HuH-7.5 (cell line): ENCODE data around the gene KLLN.
"Not testable (repeated sequence)": the region's sequence is repeated elsewhere in the genome, so short reads cannot be mapped to it uniquely, and the experiment has no call there.

Source experiments
- DNase-seq: peaks from one replicate; pipeline ENCODE4 v3.0.0; 2011; ENCODE audit warnings: low spot score

KLLN gene

GRCh38 chr10:87866412-87866974 is 3.2 kb upstream of the KLLN start:
- no peak for DNase-seq

DNA sequence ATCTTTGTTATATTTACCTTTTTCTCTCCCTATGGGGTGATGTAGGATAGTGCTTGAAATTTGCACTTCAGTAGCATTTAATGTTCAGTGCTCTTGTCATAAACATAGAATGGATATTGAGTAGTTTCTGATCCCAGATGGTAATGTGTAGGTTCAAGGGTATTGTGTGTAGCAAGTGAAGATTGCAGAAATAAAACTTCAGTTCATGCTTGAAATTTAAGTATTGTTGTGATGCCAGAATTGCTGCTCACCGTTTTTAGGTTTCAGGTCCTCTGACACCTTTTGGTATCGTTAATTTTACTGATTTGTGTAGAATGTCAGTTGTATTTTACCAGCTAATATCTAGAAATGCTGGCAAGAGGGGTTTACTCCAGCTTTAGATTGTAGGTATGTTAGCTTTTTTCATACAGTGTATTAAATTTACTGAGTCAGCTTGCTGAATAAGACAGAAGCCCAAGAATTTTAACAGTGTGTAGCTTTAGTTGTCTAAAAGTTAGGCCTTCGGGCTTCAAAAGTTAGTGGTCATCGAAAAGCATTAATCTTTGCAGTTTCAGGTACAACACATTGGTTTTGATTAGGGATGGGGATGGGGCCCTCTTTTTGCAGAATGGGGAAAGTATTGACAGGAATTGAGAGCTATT is 2.0 kb upstream of the KLLN start:
- no peak for DNase-seq

DNA sequence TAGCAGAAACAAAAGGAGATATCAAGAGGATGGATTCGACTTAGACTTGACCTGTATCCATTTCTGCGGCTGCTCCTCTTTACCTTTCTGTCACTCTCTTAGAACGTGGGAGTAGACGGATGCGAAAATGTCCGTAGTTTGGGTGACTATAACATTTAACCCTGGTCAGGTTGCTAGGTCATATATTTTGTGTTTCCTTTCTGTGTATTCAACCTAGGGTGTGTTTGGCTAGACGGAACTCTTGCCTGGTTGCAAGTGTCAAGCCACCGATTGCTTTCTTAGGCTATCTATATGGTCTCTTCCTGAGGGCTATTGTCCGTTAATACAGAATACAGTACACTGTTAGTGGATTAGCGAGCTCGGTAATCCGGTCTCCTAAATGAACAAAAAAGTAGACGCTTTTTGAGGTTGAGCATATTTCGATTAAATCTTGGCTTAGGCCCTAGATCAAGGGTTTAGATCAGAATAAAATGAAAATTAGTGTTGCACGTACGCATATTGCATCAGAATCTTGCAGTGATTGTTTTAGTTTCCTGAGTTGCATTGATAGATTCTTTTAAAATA is 1.2 kb upstream of the KLLN start:
- DNase-seq, result no peak

DNA sequence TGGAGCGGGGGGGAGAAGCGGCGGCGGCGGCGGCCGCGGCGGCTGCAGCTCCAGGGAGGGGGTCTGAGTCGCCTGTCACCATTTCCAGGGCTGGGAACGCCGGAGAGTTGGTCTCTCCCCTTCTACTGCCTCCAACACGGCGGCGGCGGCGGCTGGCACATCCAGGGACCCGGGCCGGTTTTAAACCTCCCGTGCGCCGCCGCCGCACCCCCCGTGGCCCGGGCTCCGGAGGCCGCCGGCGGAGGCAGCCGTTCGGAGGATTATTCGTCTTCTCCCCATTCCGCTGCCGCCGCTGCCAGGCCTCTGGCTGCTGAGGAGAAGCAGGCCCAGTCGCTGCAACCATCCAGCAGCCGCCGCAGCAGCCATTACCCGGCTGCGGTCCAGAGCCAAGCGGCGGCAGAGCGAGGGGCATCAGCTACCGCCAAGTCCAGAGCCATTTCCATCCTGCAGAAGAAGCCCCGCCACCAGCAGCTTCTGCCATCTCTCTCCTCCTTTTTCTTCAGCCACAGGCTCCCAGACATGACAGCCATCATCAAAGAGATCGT is 690 bp upstream of the KLLN start:
- DNase-seq, result not testable (repeated sequence)

- DNase-seq, result no peak
Measured at GRCh38 chr10:87862679-87863052, 667 bp downstream of the KLLN start.

- DNase-seq, result peak; percentile 81
Measured at GRCh38 chr10:87861953-87862678, 1.2 kb downstream of the KLLN start.

DNA sequence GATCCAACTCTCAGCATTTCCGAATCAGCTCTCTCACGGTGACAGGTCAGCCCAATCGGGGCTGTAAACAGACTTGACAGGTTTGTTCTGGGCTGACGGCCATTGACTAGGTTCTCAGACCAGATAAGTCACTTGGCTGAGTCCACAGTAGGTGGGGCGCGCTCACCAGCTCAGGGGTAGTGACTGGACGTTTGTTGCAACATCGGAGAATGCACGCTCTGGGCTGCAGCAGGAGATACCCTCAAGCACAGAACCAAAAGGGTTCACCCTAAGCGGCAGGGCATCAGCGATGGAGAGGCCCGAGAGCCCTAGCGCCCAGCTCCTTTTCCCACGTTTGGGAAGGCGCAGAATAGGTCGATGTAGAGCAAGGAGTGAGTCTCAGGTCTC is 1.8 kb downstream of the KLLN start:
- DNase-seq, result peak; percentile 73

DNA sequence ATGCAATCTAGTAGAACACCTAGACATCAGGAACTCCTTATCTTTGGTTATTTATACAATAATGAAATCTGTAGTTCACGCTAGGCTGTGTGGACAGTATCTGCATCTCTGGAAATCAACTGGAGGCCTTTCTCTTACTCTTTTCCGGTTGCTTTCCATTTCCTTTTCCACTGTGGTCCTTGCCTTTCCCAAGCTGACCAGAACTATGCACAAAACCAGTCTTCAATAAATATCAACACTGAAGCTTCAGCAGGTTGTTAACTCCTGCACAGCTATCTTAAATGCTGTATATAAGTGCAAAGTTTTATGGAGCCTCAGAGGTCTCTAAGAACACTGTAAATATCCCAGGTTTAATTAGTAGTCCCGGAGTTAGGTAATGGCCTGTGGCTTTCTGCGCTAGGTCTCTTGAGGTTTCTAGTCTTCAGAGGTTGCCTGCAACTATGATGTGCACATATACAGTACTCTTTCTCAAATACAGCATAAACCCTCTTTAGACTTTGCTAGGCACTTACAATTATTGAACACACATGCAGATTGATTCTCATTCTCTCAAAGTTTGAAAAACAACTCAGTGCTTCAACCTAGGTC is 2.4 kb downstream of the KLLN start:
- no peak for DNase-seq

DNA sequence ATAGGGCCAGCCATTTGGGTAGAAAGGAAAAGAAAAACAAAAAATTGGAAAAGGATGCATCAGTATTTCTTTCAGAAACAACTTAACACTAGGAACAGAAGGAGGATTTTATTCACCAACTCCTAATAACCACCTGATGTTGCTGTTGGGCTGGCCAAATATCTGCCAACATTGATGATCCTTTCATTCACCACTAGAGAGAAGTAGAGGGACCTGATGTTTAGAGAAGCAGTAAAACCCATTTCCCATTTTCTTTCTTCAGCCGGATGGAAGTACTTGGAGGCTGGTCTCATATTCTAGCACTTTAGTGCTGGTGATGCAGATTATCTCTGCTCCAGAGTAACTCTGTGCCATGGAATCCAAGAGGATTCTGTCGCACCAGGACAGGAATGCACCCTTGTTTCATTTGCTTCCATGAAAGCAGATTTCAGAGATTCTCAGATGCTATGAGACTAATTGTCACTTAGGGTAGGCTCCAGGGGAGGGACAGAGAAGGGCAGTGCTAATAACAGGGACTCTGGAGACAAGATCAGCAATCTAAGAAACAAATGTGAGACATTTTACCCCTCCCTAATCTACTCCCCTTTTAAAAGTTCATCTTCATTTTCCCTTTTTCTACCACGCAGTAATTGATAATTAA is 3.1 kb downstream of the KLLN start:
- peak; percentile 40 for DNase-seq

DNA sequence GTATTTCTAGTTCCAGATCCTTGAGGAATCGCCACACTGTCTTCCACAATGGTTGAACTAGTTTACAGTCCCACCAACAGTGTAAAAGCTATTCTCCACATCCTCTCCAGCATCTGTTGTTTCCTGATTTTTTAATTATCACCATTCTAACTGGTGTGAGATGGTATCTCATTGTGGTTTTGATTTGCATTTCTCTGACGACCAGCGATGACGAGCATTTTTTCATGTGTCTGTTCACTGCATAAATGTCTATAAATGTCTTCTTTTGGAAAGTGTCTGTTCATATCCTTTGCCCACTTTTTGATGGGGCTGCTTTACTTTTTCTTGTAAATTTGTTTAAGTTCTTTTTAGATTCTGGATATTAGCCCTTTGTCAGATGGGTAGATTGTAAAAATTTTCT is 7.7 kb downstream of the KLLN start:
- not testable (repeated sequence) for DNase-seq

DNA sequence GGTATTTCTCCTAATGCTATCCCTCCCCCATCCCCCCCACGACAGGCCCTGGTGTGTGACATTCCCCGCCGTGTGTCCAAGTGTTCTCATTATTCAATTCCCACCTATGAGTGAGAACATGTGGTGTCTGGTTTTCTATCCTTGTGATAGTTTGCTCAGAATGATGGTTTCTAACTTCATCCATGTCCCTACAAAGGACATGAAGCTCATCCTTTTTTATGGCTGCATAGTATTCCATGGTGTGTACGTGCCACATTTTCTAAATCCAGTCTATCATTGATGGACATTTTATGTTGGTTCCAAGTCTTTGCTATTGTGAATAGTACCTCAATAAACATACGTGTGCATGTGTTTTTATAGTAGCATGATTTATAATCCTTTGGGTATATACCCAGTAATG is 8.1 kb downstream of the KLLN start:
- DNase-seq, result not testable (repeated sequence)

GRCh38 chr10:87852089-87852488 is 11.2 kb downstream of the KLLN start:
- no peak for DNase-seq

DNA sequence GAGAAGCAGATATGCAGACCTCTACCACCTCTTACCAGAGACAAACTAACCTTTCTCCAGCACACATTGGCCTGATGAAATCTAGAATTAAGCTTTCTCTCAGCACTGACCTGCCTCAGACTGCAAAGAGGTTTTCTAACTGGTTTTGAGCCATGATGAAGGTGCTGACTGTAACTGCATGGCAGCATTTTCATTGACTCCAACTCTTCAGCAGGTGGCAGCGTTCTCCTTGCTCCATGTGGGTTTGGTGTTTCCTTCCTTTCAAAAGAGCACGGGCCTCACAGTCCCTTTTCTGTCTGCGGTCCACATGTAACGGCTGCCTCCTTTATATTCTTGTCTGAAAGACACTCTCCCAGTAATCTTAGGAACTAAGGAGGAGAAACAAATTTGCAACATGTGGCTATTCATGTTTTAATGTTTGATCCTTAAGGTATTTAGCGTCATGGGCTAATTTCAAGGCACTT is 12.6 kb downstream of the KLLN start:
- DNase-seq, result no peak

DNA sequence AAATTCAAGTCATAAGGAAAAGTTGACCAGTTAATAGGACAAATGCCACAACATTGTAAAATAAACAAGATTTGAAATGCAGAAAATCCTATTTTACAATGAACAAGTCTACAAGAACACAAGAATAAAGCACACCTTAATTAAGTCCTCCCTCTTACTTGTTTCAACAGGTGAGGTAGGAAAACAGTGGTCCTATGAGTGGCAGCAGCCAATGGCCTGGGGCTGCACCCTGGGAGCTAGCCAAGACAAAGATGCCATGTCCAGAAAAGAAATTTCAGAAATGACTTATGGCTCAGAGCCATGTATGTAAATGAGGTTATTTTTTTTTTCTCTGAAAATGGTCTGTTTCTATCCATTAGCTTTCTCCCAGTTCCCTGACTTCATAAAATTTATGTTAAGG is 14.3 kb downstream of the KLLN start:
- no peak for DNase-seq

- DNase-seq, result no peak
Measured at GRCh38 chr10:87847550-87847949, 15.8 kb downstream of the KLLN start.

GRCh38 chr10:87846711-87847110 is 16.6 kb downstream of the KLLN start:
- not testable (repeated sequence) for DNase-seq

DNA sequence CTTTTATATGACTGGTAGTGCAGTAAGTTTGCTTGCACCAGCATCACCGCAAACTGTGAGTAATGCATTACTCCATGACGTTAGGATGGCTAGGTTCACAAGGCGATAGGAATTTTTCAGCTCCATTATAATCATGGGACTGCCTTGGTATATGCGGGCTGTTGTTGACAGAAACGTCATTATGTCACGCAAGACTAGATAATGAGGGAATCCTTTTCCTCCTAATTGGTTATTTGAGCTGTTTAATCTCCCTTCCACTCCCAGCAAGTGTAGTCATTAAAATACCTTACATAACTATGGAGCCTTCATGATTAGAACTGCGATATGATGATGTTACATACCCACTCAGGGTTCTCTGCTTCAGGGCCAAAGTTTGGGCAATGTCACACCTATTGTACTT is 17.3 kb downstream of the KLLN start:
- no peak for DNase-seq

DNA sequence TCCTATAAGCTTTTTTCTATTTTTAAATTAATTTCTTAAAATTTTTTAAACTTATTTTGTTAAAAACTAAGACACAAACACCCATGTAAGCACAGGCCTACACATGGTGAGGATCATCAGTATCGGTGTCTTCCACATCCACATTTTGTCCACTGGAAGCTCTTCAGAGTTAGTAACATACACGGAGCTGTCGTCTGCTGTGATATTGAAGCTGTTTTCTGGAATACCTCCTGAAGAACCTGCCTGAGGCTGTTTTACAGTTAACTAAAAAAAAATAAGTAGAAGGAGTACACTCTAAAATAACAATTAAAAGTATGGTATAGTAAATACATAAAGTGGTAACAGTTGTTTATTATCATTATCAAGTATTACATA is 17.7 kb downstream of the KLLN start:
- no peak for DNase-seq

GRCh38 chr10:87844837-87845623 is 18.3 kb downstream of the KLLN start:
- no peak for DNase-seq

GRCh38 chr10:87843714-87844113 is 19.6 kb downstream of the KLLN start:
- no peak for DNase-seq

- no peak for DNase-seq
Measured at GRCh38 chr10:87842776-87843497, 20.4 kb downstream of the KLLN start.
